Left lung (tissue), 10 donors: ENCODE data around the gene PAPOLB. TPM values are rescaled to one million over a fixed set of nuclear protein-coding genes. Genes with fewer than 3 reads are reported as not detected.

ENCODE experiments used
- ATAC-seq: fragments of 200-7000 bp; cut with Tn5 transposase; one replicate; pipeline ENCODE4 v1.9.1; 2020; ENCODE audit warnings: moderate library complexity
- DNase-seq, 4 donors: peaks; one replicate each; pipeline ENCODE4 v3.0.0-alpha.2; 2013 to 2020
- H3K27ac ChIP-seq, 2 donors: fragments of 200-600 bp; sonication (generic) in 1 of 2; one replicate each; pipeline versions ENCODE4 v1.5.0 to v1.8.0; 2020 to 2021
- H3K27me3 ChIP-seq, 2 donors: fragments of 200-600 bp; sonication (generic) in 1 of 2; one replicate each; pipeline versions ENCODE4 v1.5.0 to v1.8.0; 2020 to 2021
- H3K36me3 ChIP-seq, 2 donors: fragments of 200-600 bp; sonication (generic) in 1 of 2; one replicate each; pipeline versions ENCODE4 v1.5.0 to v1.8.0; 2020 to 2021
- H3K4me1 ChIP-seq, 2 donors: fragments of 200-600 bp; one replicate each; pipeline ENCODE4 v1.8.0; 2021
- H3K4me3 ChIP-seq, 2 donors: fragments of 200-600 bp; sonication (generic) in 1 of 2; one replicate each; pipeline versions ENCODE4 v1.5.0 to v1.8.0; 2020 to 2021; ENCODE audit warnings: mild to moderate bottlenecking in 1 of 2
- H3K9me3 ChIP-seq, 2 donors: fragments of 200-600 bp; sonication (generic) in 1 of 2; one replicate each; pipeline versions ENCODE4 v1.5.0 to v1.8.0; 2020 to 2021
- intact Hi-C, 2 donors: fragments of 100-400 bp; cut with DNase I; formaldehyde crosslinking; loops; one replicate each; pipeline versions ENCODE4 v1.11.2 to v1.14.2; 2022
- polyA plus RNA-seq, 6 donors: library from polyadenylated mRNA; unstranded; fragments of 120-200 nt; gene quantifications; one replicate each; pipeline ENCODE4 v1.2.1, GENCODE V29; 2013; ENCODE audit not compliant: insufficient read length in 6 of 6
- total RNA-seq, 2 donors: library from RNA; stranded (reverse); fragmentation: NEBNext Ultra II Directional; extraction: Animal tissue kit (Norgen Biotek cat#: 25700); gene quantifications; one replicate each; pipeline ENCODE4 v1.2.1, GENCODE V29; 2021
- TF ChIP-seq, protein P1 (sequence below), 2 donors: fragments of 200-600 bp; sonication (generic) in 1 of 2; IDR thresholded peaks; one replicate each; pipeline versions ENCODE4 v1.5.0 to v1.8.0; 2021; ENCODE audit warnings: antibody characterized with exemption in 2 of 2
- donor health status: DM: no; HTN: yes; CAD: no.
- donor health status: DM: no; HTN: no; CAD: no.

PAPOLB gene
- total and polyA plus RNA-seq, 8 donors, result 0.07 to 0.24 (median 0.14) TPM

DNA sequence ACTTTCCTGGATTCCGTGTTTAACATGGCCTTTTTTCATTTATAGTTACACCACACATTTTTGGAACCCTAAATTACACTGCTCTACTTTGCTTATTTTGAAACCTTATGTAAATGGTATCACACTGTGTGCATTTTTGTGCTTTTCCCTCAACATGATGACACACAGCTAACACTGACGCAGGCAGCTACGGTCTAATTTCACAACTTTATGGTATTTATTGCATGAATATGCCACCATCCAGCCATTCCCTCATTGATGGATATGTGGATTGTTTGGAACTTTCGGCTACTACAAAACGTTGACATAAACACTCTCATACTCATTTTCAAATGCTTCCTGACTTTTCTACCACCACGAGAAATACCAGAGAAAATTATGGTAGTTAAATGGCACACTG is 6.9 kb downstream of the PAPOLB start:
- TF ChIP-seq, protein P1, sequence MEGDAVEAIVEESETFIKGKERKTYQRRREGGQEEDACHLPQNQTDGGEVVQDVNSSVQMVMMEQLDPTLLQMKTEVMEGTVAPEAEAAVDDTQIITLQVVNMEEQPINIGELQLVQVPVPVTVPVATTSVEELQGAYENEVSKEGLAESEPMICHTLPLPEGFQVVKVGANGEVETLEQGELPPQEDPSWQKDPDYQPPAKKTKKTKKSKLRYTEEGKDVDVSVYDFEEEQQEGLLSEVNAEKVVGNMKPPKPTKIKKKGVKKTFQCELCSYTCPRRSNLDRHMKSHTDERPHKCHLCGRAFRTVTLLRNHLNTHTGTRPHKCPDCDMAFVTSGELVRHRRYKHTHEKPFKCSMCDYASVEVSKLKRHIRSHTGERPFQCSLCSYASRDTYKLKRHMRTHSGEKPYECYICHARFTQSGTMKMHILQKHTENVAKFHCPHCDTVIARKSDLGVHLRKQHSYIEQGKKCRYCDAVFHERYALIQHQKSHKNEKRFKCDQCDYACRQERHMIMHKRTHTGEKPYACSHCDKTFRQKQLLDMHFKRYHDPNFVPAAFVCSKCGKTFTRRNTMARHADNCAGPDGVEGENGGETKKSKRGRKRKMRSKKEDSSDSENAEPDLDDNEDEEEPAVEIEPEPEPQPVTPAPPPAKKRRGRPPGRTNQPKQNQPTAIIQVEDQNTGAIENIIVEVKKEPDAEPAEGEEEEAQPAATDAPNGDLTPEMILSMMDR (IDR thresholded peaks at IDR 0.05), result no peak
- Histone ChIP-seq H3K4me3 (no peak overlapping the region), H3K27me3 (no peaks in the 10 kb centered on the region), H3K27ac (no peak overlapping the region), H3K36me3 (no peaks in the 10 kb centered on the region), H3K9me3 (no peaks in the 10 kb centered on the region), H3K4me1 (no peaks in the 10 kb centered on the region)
- intact Hi-C loops, result no loop called here
- DNase-seq, result no peak
- no peak for ATAC-seq

DNA sequence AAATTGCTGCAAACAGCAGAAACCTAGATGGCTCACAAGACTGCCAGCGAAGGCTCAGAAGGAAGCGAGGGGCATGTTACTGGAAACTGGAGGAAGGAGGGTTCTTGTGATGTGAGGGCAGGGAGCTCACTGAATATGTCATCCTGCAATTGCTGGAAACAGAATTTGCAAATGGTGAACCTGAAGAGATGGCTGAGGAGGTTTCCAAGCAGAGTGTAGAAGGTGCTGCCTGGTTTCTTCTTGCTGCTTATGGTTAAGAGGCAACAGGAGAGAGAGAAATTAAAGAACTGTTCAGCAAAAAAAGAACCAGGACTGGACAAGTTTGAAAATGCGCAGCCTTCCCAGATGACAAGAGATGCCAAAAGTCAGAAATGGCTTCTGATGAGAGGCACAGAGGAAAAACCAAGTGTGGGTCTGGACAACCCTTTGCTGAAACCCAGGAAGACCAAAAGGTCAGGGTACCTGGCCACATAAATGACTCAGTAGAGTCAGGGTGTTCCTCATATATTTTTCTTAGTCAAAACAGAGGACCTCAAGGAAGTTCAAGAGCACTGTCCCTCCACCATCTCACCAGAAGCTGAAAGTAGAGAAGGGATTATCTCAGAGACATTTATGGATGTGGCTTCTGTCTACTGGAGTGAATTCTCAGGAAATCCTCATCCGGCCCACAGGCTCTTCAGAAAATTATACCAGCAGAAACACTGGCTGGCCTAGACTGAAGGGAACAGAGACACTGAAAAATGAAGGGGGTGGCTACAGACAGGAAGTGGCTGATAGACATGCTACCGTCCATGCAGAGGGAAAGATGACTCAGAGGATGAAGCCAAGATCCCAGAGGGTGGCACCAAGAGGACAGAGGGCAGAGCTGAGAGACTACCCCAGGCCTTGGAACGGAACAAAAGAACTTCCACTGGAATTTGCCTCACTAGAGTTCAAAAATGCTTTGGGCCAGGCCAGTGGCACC is 10.1 kb downstream of the PAPOLB start:
- Histone ChIP-seq H3K27ac (no peak overlapping the region), H3K27me3 (no peaks in the 10 kb centered on the region), H3K4me3 (no peak overlapping the region), H3K4me1 (no peaks in the 10 kb centered on the region), H3K36me3 (no peaks in the 10 kb centered on the region), H3K9me3 (no peaks in the 10 kb centered on the region)
- ATAC-seq, result no peak
- TF ChIP-seq, protein P1 (IDR thresholded peaks at IDR 0.05), result no peak
- no peak for DNase-seq
- intact Hi-C loops, result no loop called here

DNA sequence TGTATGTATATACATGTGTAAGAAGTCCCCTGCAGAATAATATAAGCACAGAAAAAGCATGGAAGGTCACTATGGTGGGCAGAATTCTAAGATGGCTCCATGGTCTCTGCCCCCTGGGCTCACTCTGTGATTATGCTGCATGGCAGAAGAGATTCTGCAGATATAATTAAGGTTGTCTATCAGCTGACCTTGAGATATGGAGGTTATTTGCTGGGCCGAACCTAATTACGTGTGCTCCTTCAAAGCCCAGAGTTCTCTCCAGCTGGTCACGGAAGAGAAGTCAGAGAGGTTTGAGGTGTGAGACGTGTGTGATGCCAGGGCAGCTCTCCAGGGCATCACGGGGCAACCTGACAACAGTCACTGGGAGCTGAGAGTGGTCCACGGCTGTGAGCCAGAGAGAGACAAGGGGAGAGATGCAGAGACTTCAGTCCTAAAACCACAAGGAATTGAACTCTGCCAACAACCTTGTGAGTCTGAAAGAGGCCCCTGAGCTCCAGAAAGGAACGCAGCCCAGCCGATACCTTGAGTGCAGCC is 11.5 kb downstream of the PAPOLB start:
- Histone ChIP-seq H3K4me1 (no peaks in the 10 kb centered on the region), H3K4me3 (no peak overlapping the region), H3K27ac (no peak overlapping the region), H3K27me3 (no peaks in the 10 kb centered on the region), H3K36me3 (no peaks in the 10 kb centered on the region), H3K9me3 (no peaks in the 10 kb centered on the region)
- ATAC-seq (no peak), DNase-seq (no peak)
- TF ChIP-seq, protein P1 (IDR thresholded peaks at IDR 0.05), result no peak
- intact Hi-C loops, result no loop called here

DNA sequence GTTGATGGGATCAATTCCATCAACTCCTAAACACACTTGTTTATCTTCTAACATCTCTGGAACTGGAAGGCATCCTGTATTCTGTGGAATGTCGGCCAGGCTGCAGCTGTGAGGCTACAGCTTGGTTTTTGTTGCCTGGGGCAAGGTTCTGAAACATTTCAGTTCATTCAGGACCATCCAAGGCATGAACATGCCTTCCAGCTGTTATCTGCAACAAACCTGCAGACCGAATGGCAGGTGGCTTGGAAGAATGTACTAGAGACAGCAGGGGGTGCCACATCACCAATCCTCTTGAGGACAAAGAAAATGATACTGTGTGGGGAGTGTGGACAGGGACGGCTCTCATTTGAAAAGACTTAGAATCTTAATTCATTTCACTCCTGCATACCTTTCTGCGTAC is 12.4 kb downstream of the PAPOLB start:
- Histone ChIP-seq H3K27me3 (no peaks in the 10 kb centered on the region), H3K27ac (no peak overlapping the region), H3K9me3 (no peaks in the 10 kb centered on the region), H3K4me1 (no peaks in the 10 kb centered on the region), H3K36me3 (no peaks in the 10 kb centered on the region), H3K4me3 (no peak overlapping the region)
- intact Hi-C loops, result no loop called here
- ATAC-seq (peak; percentile 88), DNase-seq (no peak)
- TF ChIP-seq, protein P1 (IDR thresholded peaks at IDR 0.05), result peak in 1 of 2 donors; percentile 25

DNA sequence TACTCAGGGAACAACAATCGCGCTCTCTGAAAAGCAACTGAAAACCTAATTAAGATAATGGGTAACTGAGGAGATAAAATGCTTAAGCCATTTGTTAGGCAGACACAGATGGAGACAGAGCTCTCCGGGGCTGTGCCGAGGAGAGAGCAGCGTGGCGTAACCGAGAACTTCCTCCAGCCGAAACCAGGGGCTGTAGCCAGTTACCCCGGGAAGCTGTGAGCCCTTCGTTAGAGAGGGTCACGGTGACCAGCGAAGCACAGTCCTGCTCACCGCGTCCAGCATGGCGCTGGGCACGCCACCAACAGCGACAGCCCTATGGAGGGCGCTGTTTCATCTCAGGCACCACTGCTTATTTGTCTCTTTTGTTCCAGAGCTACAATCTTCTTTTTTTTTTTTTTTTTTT is 16.1 kb downstream of the PAPOLB start:
- Histone ChIP-seq H3K4me3 (no peak overlapping the region), H3K27ac (no peak overlapping the region), H3K4me1 (no peaks in the 10 kb centered on the region), H3K9me3 (no peaks in the 10 kb centered on the region), H3K36me3 (no peaks in the 10 kb centered on the region), H3K27me3 (no peaks in the 10 kb centered on the region)
- intact Hi-C loops, result no loop called here
- ATAC-seq (peak; percentile 47), DNase-seq (peak in 1 of 4 donors; percentile 22)
- TF ChIP-seq, protein P1 (IDR thresholded peaks at IDR 0.05), result no peak
